WI38 (cell line): Measurements from ENCODE around the gene KCNQ2.

Experiments used
- H3K4me3 ChIP-seq: 2 replicates; pipeline ENCODE4 v1.5.1; 2011; ENCODE audit warnings: low read depth, mild to moderate bottlenecking, control low read depth, low read length
- TF ChIP-seq, protein P1 (sequence below): IDR thresholded peaks from 2 replicates; pipeline ENCODE4 v1.5.1; 2012; ENCODE audit warnings: low read depth, mild to moderate bottlenecking, control low read depth, low read length

Gene KCNQ2

DNA sequence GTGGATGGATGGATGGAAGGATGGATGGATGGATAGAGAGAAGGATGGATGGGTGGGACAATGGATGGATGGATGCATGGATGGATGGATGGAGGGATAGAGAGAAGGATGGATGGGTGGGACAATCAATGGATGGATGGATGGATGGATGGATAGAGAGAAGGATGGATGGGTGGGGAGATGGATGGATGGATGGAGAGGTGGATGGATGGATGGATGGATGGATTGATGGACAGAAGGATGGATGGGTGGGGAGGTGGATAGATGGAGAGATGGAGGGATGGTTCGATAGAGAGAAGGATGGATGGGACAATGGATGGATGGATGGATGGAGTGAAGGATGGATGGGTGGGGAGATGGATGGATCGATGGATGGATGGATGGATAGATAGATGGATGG is 20.1 kb upstream of the KCNQ2 start:
- TF ChIP-seq, protein P1, sequence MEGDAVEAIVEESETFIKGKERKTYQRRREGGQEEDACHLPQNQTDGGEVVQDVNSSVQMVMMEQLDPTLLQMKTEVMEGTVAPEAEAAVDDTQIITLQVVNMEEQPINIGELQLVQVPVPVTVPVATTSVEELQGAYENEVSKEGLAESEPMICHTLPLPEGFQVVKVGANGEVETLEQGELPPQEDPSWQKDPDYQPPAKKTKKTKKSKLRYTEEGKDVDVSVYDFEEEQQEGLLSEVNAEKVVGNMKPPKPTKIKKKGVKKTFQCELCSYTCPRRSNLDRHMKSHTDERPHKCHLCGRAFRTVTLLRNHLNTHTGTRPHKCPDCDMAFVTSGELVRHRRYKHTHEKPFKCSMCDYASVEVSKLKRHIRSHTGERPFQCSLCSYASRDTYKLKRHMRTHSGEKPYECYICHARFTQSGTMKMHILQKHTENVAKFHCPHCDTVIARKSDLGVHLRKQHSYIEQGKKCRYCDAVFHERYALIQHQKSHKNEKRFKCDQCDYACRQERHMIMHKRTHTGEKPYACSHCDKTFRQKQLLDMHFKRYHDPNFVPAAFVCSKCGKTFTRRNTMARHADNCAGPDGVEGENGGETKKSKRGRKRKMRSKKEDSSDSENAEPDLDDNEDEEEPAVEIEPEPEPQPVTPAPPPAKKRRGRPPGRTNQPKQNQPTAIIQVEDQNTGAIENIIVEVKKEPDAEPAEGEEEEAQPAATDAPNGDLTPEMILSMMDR = no peak
- no peak overlapping the region for H3K4me3 ChIP-seq

DNA sequence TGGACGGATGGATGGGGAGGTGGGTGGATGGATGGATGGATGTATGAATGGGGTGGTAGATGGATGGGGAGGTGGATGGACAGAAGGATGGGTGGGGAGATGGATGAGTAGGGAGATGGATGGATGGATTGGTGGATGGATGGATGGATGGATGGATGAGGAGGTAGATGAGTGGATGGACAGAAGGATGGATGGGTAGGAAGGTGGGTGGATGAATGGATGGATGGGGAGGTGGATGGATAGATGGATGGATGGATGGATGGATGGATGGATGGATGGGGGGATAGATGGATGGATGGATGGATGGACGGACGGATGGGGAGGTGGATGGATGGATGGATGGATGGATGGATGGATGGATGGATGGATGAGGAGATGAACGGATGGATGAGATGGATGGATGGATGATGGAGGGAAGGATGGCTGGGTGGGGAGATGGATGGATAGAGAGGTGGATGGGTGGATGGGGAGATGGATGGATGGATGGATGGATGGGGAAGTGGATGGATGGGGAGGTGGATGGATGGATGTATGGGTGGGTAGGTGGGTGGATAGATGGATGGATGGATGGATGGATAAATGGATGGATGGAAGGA is 19.3 kb upstream of the KCNQ2 start:
- no peak overlapping the region for H3K4me3 ChIP-seq
- TF ChIP-seq, protein P1 = no peak

DNA sequence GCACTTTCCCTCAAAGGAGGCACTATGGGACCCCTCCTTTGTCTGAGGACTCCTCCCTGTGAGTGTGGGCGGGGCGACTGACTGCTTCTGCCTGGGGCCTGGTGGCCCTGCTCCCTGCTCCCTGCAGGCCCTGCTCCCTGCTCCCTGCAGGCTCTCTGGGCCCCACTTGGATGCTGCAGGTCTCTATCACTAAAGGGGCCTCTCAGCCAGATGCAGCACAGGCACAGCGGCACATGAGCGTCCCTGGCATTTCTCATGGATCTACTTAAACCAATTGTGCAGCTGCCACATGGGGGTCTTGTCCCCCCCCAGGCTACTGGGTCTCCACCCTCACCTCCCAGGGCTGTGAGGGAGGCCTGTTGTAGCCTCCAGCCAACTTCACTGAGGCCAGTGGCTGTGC is 18.6 kb upstream of the KCNQ2 start:
- TF ChIP-seq, protein P1 = no peak
- no peak overlapping the region for H3K4me3 ChIP-seq

DNA sequence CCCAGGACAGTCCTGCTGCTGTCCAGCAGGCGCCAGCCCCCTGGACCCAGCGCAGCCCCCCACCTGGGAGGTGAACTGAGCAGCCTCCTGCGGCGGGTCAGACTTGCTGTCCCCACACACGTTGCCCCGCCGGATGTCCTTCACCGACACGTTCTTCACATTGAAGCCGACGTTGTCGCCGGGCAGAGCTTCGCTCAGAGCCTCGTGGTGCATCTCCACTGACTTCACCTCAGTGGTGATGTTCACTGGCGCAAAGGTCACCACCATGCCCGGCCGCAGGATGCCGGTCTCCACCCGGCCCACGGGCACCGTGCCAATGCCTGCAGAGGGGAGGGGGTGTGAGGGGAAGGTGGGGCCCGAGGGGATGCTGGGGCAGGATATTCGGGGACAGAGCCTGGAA is 18.0 kb upstream of the KCNQ2 start:
- H3K4me3 ChIP-seq = no peak overlapping the region
- TF ChIP-seq, protein P1 = no peak

DNA sequence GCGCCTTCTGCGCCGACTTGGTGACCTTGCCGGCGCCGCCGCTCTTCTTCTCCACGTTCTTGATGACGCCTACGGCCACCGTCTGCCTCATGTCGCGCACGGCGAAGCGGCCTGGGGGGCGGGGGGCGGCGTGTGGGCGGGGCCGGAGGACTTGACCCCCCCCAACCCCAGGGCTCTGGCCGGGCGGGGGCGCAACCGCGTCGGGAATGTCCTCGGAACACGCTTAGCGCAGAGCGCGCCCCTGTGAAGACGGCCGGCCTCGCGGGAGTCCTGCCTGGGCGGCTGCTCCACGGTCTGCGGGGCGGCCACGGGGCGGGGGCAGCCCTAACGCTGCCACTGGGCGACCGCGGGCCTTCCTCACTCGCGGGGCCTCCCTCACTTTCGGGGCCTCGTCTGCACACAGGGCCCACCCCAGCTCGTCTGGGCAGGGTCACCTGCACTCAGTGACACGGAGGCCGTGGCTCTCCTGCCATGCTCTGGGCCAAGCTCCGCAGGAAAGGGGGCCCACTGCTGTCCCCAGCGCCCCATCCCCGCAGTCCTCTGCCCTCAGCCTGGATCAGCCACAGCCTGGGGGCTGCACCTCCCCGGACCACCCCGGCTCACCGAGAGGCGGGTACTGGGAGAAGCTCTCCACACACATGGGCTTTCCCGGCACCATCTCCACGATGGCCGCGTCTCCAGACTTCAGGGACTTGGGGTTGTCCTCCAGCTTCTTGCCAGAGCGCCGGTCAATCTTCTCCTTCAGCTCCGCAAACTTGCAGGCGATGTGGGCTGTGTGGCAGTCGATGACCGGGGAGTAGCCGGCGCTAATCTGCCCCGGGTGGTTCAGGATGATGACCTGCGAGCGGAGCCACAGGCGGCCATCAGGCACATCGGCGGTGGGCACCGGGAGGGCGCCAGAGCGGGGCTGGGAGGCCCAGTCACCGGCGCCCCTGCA is 16.1 kb upstream of the KCNQ2 start:
- TF ChIP-seq, protein P1 = no peak
- no peak overlapping the region for H3K4me3 ChIP-seq

DNA sequence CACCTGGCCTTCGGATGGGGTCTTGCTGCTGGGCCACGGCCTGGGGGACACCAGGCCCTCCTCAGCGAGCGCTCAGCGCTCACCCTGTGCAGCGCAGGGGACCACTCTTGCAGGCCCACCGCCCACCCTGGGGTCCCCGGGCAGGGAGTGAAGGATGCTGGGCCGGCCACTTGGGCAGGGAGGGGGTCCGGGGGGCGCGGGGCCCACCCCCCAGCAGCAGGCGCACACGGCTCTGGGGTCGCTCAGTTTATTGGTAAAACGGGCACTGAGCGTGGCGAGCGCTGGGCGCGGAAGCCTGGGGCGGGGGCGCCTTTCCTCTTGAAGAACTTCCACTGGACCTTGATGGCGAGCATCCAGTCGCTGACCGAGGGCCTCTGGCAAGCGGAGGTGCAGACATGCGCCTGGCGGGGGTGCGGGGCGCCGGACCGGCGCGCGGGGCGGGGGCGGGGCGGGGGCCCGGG is 15.4 kb upstream of the KCNQ2 start:
- H3K4me3 ChIP-seq = no peak overlapping the region
- TF ChIP-seq, protein P1 = no peak
